ENCODE results near the gene RBMS1. TPM values are rescaled to one million over a fixed set of nuclear protein-coding genes. Genes with fewer than 3 reads are reported as not detected.
A peak's percentile ranks its signal among the peaks of the same experiment; 100 is the strongest.

RBMS1 gene
- total and polyA plus RNA-seq, 4 donors = 7.9 to 23.5 (median 15.5) TPM

- DNase-seq (ENCODE audit: low spot score) = no peak
- H3K27ac ChIP-seq (ENCODE audit: low read depth in 1 of 2, low read length in 2 of 2) = peak overlapping the region in 1 of 2 donors; percentile 66
- H3K4me1 ChIP-seq (ENCODE audit: control insufficient read depth in 4 of 4, insufficient read depth in 4 of 4, low read length in 3 of 4) = peaks cover 3 to 14% (median 9%) of the 10 kb centered on the region in 4 donors
Observed at GRCh38 chr2:160372585-160372984, 121.0 kb downstream of the RBMS1 start.

GRCh38 chr2:160372010-160372356 is 121.6 kb downstream of the RBMS1 start:
- H3K4me3 ChIP-seq (ENCODE audit: low read depth in 1 of 3, low read length in 3 of 3) = no peak overlapping the region
- H3K36me3 ChIP-seq (ENCODE audit: control insufficient read depth in 4 of 4, insufficient read depth in 3 of 4, low read depth in 1 of 4, low read length in 3 of 4) = no peaks in the 10 kb centered on the region
- H3K9me3 ChIP-seq (ENCODE audit: control insufficient read depth in 4 of 4, low read length in 3 of 4) = no peaks in the 10 kb centered on the region
- H3K4me1 ChIP-seq (ENCODE audit: control insufficient read depth in 4 of 4, insufficient read depth in 4 of 4, low read length in 3 of 4) = peaks cover 0 to 14% (median 9%) of the 10 kb centered on the region in 4 donors
- H3K27me3 ChIP-seq (ENCODE audit: control insufficient read depth in 4 of 4, insufficient read depth in 4 of 4, low read length in 3 of 4) = no peaks in the 10 kb centered on the region
- H3K9ac ChIP-seq (ENCODE audit: low read depth in 1 of 2, low read length in 2 of 2) = no peak overlapping the region
- TF ChIP-seq MAX (IDR thresholded peaks at IDR 0.05) = no peak
- TF ChIP-seq HNF4G (IDR thresholded peaks at IDR 0.05) = no peak
- TF ChIP-seq ATF3 (IDR thresholded peaks at IDR 0.05) = no peak
- no peak for TF ChIP-seq SP1 (IDR thresholded peaks at IDR 0.05)
- TF ChIP-seq YY1 (IDR thresholded peaks at IDR 0.05) = no peak
- TF ChIP-seq ZBTB33 (IDR thresholded peaks at IDR 0.05) = no peak
- TF ChIP-seq EGR1 (IDR thresholded peaks at IDR 0.05; ENCODE audit: low read depth in 2 of 2) = no peak
- no peak for TF ChIP-seq NR2F2 (IDR thresholded peaks at IDR 0.05)
- TF ChIP-seq TAF1 (conservative IDR thresholded peaks at IDR 0.05) = no peak
- no peak for TF ChIP-seq FOXA2 (IDR thresholded peaks at IDR 0.05)
- no peak for TF ChIP-seq HNF4A (conservative IDR thresholded peaks at IDR 0.05)
- no peak for TF ChIP-seq FOXA1 (IDR thresholded peaks at IDR 0.05)
- TF ChIP-seq JUND (IDR thresholded peaks at IDR 0.05) = no peak
- TF ChIP-seq GABPA (IDR thresholded peaks at IDR 0.05 in 1 of 2, conservative IDR thresholded peaks at IDR 0.05 in 1 of 2) = no peak
- TF ChIP-seq RAD21 (IDR thresholded peaks at IDR 0.05) = no peak
- no peak for TF ChIP-seq CTCF (IDR thresholded peaks at IDR 0.05; ENCODE audit: low read depth, low read length, missing input control)
- TF ChIP-seq RXRA (IDR thresholded peaks at IDR 0.05) = no peak
- TF ChIP-seq REST (IDR thresholded peaks at IDR 0.05) = no peak
- 75% methylated on average over 1 of the region's 1 CpG for WGBS
- peak overlapping the region in 1 of 2 donors; percentile 66 for H3K27ac ChIP-seq (ENCODE audit: low read depth in 1 of 2, low read length in 2 of 2)
- DNase-seq (ENCODE audit: low spot score) = no peak

More at GRCh38 chr2:160372585-160372984, 121.0 kb downstream of the RBMS1 start:
- Histone ChIP-seq H3K9ac (ENCODE audit: low read depth in 1 of 2, low read length in 2 of 2) (no peak overlapping the region), H3K9me3 (ENCODE audit: control insufficient read depth in 4 of 4, low read length in 3 of 4) (no peaks in the 10 kb centered on the region), H3K27me3 (ENCODE audit: control insufficient read depth in 4 of 4, insufficient read depth in 4 of 4, low read length in 3 of 4) (no peaks in the 10 kb centered on the region), H3K36me3 (ENCODE audit: control insufficient read depth in 4 of 4, insufficient read depth in 3 of 4, low read depth in 1 of 4, low read length in 3 of 4) (no peaks in the 10 kb centered on the region), H3K4me3 (ENCODE audit: low read depth in 1 of 3, low read length in 3 of 3) (no peak overlapping the region)
- no peak for TF ChIP-seq HNF4G (IDR thresholded peaks at IDR 0.05)
- TF ChIP-seq NR2F2 (IDR thresholded peaks at IDR 0.05) = peak; percentile 13
- no peak for TF ChIP-seq ZBTB33 (IDR thresholded peaks at IDR 0.05)
